PC-9 (cell line): ENCODE results near the gene R3HDM2. TPM values are rescaled to one million over a fixed set of nuclear protein-coding genes. Genes with fewer than 3 reads are reported as not detected.
A peak's percentile ranks its signal among the peaks of the same experiment; 100 is the strongest.

ENCODE experiments used
- BruUV-seq: library from RNA; stranded (reverse); fragments of 400-500 nt; replicated peaks from 2 replicates; lab custom pipeline; 2021; lab: Mats Ljungman, UMichigan
- CTCF ChIA-PET: fragments of 300-600 bp; sonication (Branson Sonifier 250); formaldehyde crosslinking; loops from one replicate; lab custom pipeline; 2022; ENCODE audit warnings: antibody characterized with exemption; lab: Charles Lee
- POLR2A ChIA-PET: fragments of 300-600 bp; sonication (Branson Sonifier 250); formaldehyde crosslinking; loops from one replicate; lab custom pipeline; 2022; ENCODE audit warnings: antibody characterized with exemption; ENCODE audit not compliant: unreplicated experiment; lab: Charles Lee
- DNase-seq, 2 experiments: peaks; one replicate each; pipeline versions ENCODE4 v3.0.0 to v3.0.0-alpha.2; 2015 to 2022; ENCODE audit warnings: mixed read lengths in 1 of 2
- H2AFZ ChIP-seq: fragments of 200-600 bp; sonication (generic); 2 replicates; pipeline ENCODE4 v1.8.1; 2017; ENCODE audit warnings: antibody characterized with exemption
- H3F3A ChIP-seq: fragments of 200-600 bp; sonication (generic); 2 replicates; pipeline ENCODE4 v1.8.1; 2017; ENCODE audit warnings: antibody characterized with exemption, mild to moderate bottlenecking, low read depth; ENCODE audit not compliant: insufficient read depth
- H3K27ac ChIP-seq: fragments of 200-600 bp; sonication (generic); 2 replicates; pipeline ENCODE4 v1.6.1; 2016; ENCODE audit warnings: mixed run types
- H3K27me3 ChIP-seq: fragments of 200-600 bp; sonication (generic); 2 replicates; pipeline ENCODE4 v1.6.1; 2016; ENCODE audit warnings: low read depth, mixed run types; ENCODE audit not compliant: insufficient read depth
- H3K36me3 ChIP-seq: fragments of 200-600 bp; sonication (generic); 2 replicates; pipeline ENCODE4 v1.6.1; 2016; ENCODE audit warnings: low read depth, mixed run types
- H3K4me1 ChIP-seq: fragments of 200-600 bp; sonication (generic); replicated peaks from 2 replicates; pipeline ENCODE4 v1.6.1; 2016; ENCODE audit warnings: mixed run types; ENCODE audit not compliant: insufficient read depth
- H3K4me2 ChIP-seq: fragments of 200-600 bp; sonication (generic); 2 replicates; pipeline ENCODE4 v1.6.1; 2017; ENCODE audit warnings: mixed run types
- H3K4me3 ChIP-seq: fragments of 200-600 bp; sonication (generic); 2 replicates; pipeline ENCODE4 v1.6.1; 2016; ENCODE audit warnings: mixed run types
- H3K79me2 ChIP-seq: fragments of 200-600 bp; sonication (generic); 2 replicates; pipeline ENCODE4 v1.6.1; 2017; ENCODE audit warnings: low read depth, mixed run types
- H3K9me2 ChIP-seq: fragments of 200-600 bp; sonication (generic); 2 replicates; pipeline ENCODE4 v1.8.1; 2017; ENCODE audit warnings: mild to moderate bottlenecking; ENCODE audit not compliant: insufficient read depth
- H3K9me3 ChIP-seq: fragments of 200-600 bp; sonication (generic); 2 replicates; pipeline ENCODE4 v1.8.1; 2016; ENCODE audit warnings: low read depth; ENCODE audit not compliant: insufficient read depth
- H4K20me1 ChIP-seq: fragments of 200-600 bp; sonication (generic); 2 replicates; pipeline ENCODE4 v1.8.1; 2017; ENCODE audit not compliant: insufficient read depth
- CTCF ChIP-seq: fragments of 200-600 bp; sonication (generic); conservative IDR thresholded peaks from 2 replicates; pipeline ENCODE4 v1.6.1; 2017; ENCODE audit warnings: mixed run types, antibody characterized with exemption, mild to moderate bottlenecking, moderate library complexity
- EZH2 ChIP-seq: fragments of 200-600 bp; sonication (generic); IDR thresholded peaks from 2 replicates; pipeline ENCODE4 v1.8.0; 2017; ENCODE audit warnings: antibody characterized with exemption, low read depth
- intact Hi-C: fragments of 100-400 bp; cut with micrococcal nuclease; formaldehyde crosslinking; loops from one replicate; pipeline ENCODE4 v1.10.0; 2022; ENCODE audit not compliant: unreplicated experiment
- total RNA-seq: library from RNA; stranded (reverse); gene quantifications from 2 replicates; pipeline ENCODE4 v1.2.3, GENCODE V29; 2021

Gene R3HDM2
- total RNA-seq, 1 experiment from 2014 or later: 65.1 TPM

DNA sequence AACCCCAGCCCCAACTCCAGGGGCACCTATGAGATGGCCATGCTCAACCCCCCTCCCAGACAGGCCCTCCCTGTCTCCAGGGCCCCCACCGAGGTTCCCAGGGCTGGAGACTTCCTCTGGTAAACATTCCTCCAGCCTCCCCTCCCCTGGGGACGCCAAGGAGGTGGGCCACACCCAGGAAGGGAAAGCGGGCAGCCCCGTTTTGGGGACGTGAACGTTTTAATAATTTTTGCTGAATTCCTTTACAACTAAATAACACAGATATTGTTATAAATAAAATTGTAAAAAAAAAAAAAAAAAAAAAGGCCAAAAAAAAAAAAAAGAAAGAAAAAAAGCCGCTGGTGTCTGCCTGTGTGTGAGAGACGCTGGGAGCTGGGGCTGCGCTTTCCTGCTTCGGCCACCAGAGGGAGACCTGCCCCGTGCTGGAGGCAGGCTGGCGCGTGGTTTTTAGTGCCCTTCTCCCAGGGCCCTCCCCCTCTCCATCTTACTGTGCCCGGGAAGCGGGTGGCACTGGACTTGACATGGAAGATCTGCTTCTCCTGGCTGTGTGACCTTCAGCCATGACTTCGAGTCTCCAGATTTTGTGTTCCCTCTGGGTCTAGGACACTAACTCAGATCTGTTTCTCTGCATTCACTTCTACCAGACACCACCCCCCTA lies 217.7 kb downstream of the R3HDM2 start:
- no peak overlapping the region for H2AFZ ChIP-seq
- TF ChIP-seq CTCF: peak; percentile 92
- TF ChIP-seq EZH2: no peak
- H3F3A ChIP-seq: peaks cover 20% of the 10 kb centered on the region
- no peaks in the 10 kb centered on the region for H3K79me2 ChIP-seq
- no peaks in the 10 kb centered on the region for H3K36me3 ChIP-seq
- peak overlapping the region; percentile 60 for H3K27ac ChIP-seq
- no peaks in the 10 kb centered on the region for H3K9me3 ChIP-seq
- no peaks in the 10 kb centered on the region for H4K20me1 ChIP-seq
- H3K4me2 ChIP-seq: peak overlapping the region; percentile 78
- TSS peak; percentile 25 for BruUV-seq
- peak; percentile 69 to 92 for DNase-seq
- POLR2A ChIA-PET: interaction anchor here (0.6 to 1.1 kb wide), 6 partner anchors 17 to 262 kb away, joined by 3 to 33 read pairs (median 16); partner anchors contain the start of gene LRP1
- H3K9me2 ChIP-seq: no peaks in the 10 kb centered on the region
- peaks cover 17% of the 10 kb centered on the region for H3K4me1 ChIP-seq
- H3K27me3 ChIP-seq: no peaks in the 10 kb centered on the region
- intact Hi-C loops: loop anchor here (1.0 to 2.0 kb wide), 3 partner anchors 26 to 240 kb away; no protein-coding TSS in a partner anchor
- peak overlapping the region; percentile 36; the same call in 1 of the 2 replicates for H3K4me3 ChIP-seq
- CTCF ChIA-PET: interaction anchor here (0.6 to 2.0 kb wide), 9 partner anchors 17 to 1108 kb away, joined by 3 to 30 read pairs (median 9); partner anchors contain the start of genes SHMT2 and STAT6

DNA sequence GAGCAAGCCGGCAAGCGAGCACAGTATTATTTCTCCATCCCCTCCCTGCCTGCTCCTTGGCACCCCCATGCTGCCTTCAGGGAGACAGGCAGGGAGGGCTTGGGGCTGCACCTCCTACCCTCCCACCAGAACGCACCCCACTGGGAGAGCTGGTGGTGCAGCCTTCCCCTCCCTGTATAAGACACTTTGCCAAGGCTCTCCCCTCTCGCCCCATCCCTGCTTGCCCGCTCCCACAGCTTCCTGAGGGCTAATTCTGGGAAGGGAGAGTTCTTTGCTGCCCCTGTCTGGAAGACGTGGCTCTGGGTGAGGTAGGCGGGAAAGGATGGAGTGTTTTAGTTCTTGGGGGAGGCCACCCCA lies 218.2 kb downstream of the R3HDM2 start:
- TF ChIP-seq CTCF: no peak
- TF ChIP-seq EZH2: no peak
- ChIA-PET CTCF (interaction anchor here (0.6 to 2.0 kb wide), 4 partner anchors 17 to 246 kb away, joined by 3 to 30 read pairs (median 16); partner anchors contain the start of gene SHMT2), POLR2A (no interaction called here)
- no peak for DNase-seq
- Histone ChIP-seq H3K9me2 (no peaks in the 10 kb centered on the region), H3F3A (peaks cover 20% of the 10 kb centered on the region), H2AFZ (no peak overlapping the region), H3K27ac (no peak overlapping the region), H3K4me2 (no peak overlapping the region), H3K36me3 (no peaks in the 10 kb centered on the region), H3K4me1 (peaks cover 17% of the 10 kb centered on the region), H4K20me1 (no peaks in the 10 kb centered on the region), H3K27me3 (no peaks in the 10 kb centered on the region), H3K79me2 (no peaks in the 10 kb centered on the region), H3K4me3 (no peak overlapping the region), H3K9me3 (no peaks in the 10 kb centered on the region)
- intact Hi-C loops: loop anchor here (1.0 to 2.0 kb wide), 3 partner anchors 27 to 240 kb away; no protein-coding TSS in a partner anchor
- no TSS peak for BruUV-seq

GRCh38 chr12:57211791-57212700 lies 218.8 kb downstream of the R3HDM2 start:
- H3K36me3 ChIP-seq: no peaks in the 10 kb centered on the region
- no peak overlapping the region for H3K4me2 ChIP-seq
- no peak overlapping the region for H3K27ac ChIP-seq
- H3K9me2 ChIP-seq: no peaks in the 10 kb centered on the region
- intact Hi-C loops: loop anchor here (2.0 kb wide), 1 partner anchor 241 kb away; no protein-coding TSS in a partner anchor
- no peak overlapping the region for H3K4me3 ChIP-seq
- H4K20me1 ChIP-seq: no peaks in the 10 kb centered on the region
- H2AFZ ChIP-seq: no peak overlapping the region
- H3K79me2 ChIP-seq: no peaks in the 10 kb centered on the region
- no peak for DNase-seq
- TSS peak; percentile 9 for BruUV-seq
- no peak for TF ChIP-seq CTCF
- TF ChIP-seq EZH2: no peak
- POLR2A ChIA-PET: no interaction called here
- peaks cover 20% of the 10 kb centered on the region for H3F3A ChIP-seq
- H3K4me1 ChIP-seq: peaks cover 17% of the 10 kb centered on the region
- CTCF ChIA-PET: interaction anchor here (2.0 kb wide), 1 partner anchor 241 kb away, joined by 6 read pairs; no protein-coding TSS in a partner anchor
- H3K9me3 ChIP-seq: no peaks in the 10 kb centered on the region
- H3K27me3 ChIP-seq: no peaks in the 10 kb centered on the region
